Transverse colon (tissue), 3 donors: ENCODE measurements around the gene PRKAG3.

ENCODE experiments used
- CTCF ChIP-seq, 5 experiments: fragments of 200-600 bp in 3 of 5; fragments of 450-650 bp in 2 of 5; sonication (generic) in 3 of 5; IDR thresholded peaks; 1 replicate in 2 of 5; 2 replicates in 3 of 5; pipeline ENCODE4 v1.5.1; 2016 to 2017; ENCODE audit warnings: antibody characterized with exemption in 5 of 5, inconsistent platforms in 3 of 5, mild to moderate bottlenecking in 2 of 5, moderate library complexity in 1 of 5
- EP300 ChIP-seq: sonication (generic); formaldehyde crosslinking; IDR thresholded peaks from one replicate; pipeline ENCODE4 v1.6.1; 2017; ENCODE audit warnings: antibody characterized with exemption, low read depth
- POLR2A ChIP-seq: fragments of 450-650 bp; IDR thresholded peaks from one replicate; pipeline ENCODE4 v1.6.1; 2016; ENCODE audit warnings: antibody characterized with exemption, mild to moderate bottlenecking, moderate library complexity

GRCh38 chr2:218830526-218831306, 887 bp downstream of the PRKAG3 start:
- TF ChIP-seq POLR2A (no peak), CTCF (IDR thresholded peaks at IDR 0.05) (no peak), EP300 (no peak)
